Stomach smooth muscle (tissue), 2 donors: ENCODE results near the gene ITSN2.
"Not testable (repeated sequence)": the region's sequence is repeated elsewhere in the genome, so short reads cannot be mapped to it uniquely, and the experiment has no call there.

Experiments used
- H3K27ac ChIP-seq: one replicate; pipeline ENCODE4 v1.7.0; 2013; ENCODE audit warnings: mild to moderate bottlenecking, low read length, inconsistent platforms
- H3K27me3 ChIP-seq, 2 donors: one replicate each; pipeline ENCODE4 v1.7.0; 2013; ENCODE audit warnings: low read length in 2 of 2; ENCODE audit not compliant: insufficient read depth in 2 of 2, control insufficient read depth in 1 of 2
- H3K36me3 ChIP-seq, 2 donors: one replicate each; pipeline ENCODE4 v1.7.0; 2013; ENCODE audit warnings: low read length in 2 of 2; ENCODE audit not compliant: control insufficient read depth in 2 of 2, insufficient read depth in 2 of 2
- H3K4me1 ChIP-seq: one replicate; pipeline ENCODE4 v1.7.0; 2013; ENCODE audit warnings: low read length; ENCODE audit not compliant: control insufficient read depth, insufficient read depth
- H3K4me3 ChIP-seq, 2 donors: one replicate each; pipeline ENCODE4 v1.7.0; 2013; ENCODE audit warnings: low read length in 2 of 2
- H3K9ac ChIP-seq, 2 donors: one replicate each; pipeline ENCODE4 v1.7.0; 2013; ENCODE audit warnings: low read length in 2 of 2, mild to moderate bottlenecking in 1 of 2
- H3K9me3 ChIP-seq, 2 donors: one replicate each; pipeline ENCODE4 v1.7.0; 2013; ENCODE audit warnings: low read length in 2 of 2; ENCODE audit not compliant: control insufficient read depth in 2 of 2
- donor health status: healthy.
- donor health status: Pancreatic carcinoma.

The ITSN2 gene

DNA sequence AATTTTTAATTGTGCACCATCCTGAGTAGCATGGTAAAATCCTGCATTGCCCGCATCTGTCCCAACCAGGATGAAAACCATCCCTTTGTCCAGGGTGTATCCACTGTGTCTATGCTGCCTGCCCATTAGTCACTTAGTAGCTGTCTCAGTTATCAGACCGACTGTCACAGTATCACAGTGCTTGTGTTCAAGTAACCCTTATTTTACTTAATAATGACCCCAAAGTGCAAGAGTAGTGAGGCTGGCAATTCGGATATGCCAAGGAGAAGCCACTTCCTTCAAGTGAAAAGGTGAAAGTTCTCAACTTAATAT, 8.8 kb downstream of the ITSN2 start:
- Histone ChIP-seq H3K9me3 (no peaks in the 10 kb centered on the region), H3K4me3 (no peak overlapping the region), H3K9ac (no peak overlapping the region), H3K4me1 (peaks cover 4% of the 10 kb centered on the region), H3K36me3 (no peaks in the 10 kb centered on the region), H3K27ac (no peak overlapping the region), H3K27me3 (no peaks in the 10 kb centered on the region)

DNA sequence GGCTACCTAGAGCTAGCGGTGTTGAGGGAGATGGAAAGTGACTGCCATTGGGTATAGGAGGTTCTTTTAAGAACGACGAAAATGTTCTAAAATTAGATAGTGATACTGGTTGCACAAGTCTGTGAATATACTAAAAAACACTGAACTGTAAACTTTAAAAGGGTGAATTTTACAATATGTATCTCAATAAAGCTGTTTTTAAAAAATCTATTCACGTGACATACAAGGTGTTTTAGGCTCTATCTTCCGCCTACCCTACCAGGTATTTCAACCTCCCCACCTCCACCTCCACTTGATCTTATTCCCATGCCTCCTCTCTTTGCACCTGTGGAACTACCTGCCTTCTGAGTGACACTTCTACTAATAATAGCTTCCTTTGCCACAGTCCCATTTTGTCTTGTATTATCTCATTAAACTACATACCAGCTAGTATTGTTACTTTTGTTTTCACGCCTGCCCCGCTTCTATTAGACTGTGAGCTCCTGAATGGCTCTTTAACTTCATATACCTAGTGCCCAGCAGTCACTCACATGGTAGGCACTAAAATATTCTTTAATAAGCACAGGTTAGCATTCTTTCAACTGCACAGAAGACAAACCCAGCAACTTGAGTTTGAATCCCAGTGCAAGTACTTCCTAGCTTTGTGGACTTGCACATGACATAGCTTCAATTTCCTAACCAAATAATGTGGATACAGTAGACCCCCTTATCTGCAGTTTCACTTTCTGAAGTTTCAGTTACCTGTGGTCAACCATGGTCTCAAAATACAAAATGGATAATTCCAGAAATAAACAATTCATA, 9.3 kb downstream of the ITSN2 start:
- H3K9ac ChIP-seq: no peak overlapping the region
- no peak overlapping the region for H3K4me3 ChIP-seq
- no peaks in the 10 kb centered on the region for H3K27me3 ChIP-seq
- H3K9me3 ChIP-seq: no peaks in the 10 kb centered on the region
- no peak overlapping the region for H3K27ac ChIP-seq
- no peaks in the 10 kb centered on the region for H3K36me3 ChIP-seq
- H3K4me1 ChIP-seq: peaks cover 4% of the 10 kb centered on the region

DNA sequence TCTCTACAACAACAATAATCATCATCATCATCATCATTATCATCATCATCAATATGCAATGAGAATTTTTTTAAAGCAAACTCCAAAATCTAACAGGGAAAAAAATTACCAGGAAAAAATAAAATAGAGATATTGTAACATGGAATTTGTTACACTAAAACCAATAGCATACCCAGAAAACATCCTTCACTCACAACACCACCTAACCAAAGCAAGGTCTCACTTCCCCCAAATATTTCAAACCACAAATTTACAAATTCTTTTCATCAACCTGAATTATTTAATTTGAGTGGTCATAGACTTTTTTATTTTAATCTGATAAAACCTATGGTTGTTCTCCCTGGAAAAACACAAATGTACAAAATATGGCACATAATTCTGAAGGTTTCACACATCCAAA, 11.2 kb downstream of the ITSN2 start:
- H3K27me3 ChIP-seq: no peaks in the 10 kb centered on the region
- H3K4me1 ChIP-seq: peaks cover 4% of the 10 kb centered on the region
- H3K9me3 ChIP-seq: no peaks in the 10 kb centered on the region
- no peaks in the 10 kb centered on the region for H3K36me3 ChIP-seq
- H3K9ac ChIP-seq: no peak overlapping the region
- H3K4me3 ChIP-seq: no peak overlapping the region
- no peak overlapping the region for H3K27ac ChIP-seq

DNA sequence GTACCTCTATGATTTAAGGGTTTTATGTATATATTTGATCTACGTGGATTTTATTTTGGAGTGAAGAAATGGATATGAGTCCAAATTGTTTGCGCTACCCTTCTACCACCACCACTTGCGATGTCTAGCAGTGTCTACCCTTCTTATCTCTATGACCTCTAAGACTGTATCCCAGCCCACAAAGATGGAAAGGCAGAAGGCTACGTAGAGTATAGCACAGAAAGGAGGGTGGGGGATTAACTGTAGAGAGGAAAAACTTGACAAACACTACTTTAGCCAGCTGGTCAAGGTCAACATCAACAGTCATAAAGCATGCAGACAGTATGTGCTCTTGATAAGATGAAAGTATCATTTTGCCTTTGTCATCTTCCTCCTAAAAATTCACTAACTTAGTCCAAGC, 14.4 kb downstream of the ITSN2 start:
- Histone ChIP-seq H3K4me1 (no peaks in the 10 kb centered on the region), H3K27me3 (no peaks in the 10 kb centered on the region), H3K4me3 (no peak overlapping the region), H3K9ac (no peak overlapping the region), H3K9me3 (no peaks in the 10 kb centered on the region), H3K27ac (no peak overlapping the region), H3K36me3 (no peaks in the 10 kb centered on the region)

DNA sequence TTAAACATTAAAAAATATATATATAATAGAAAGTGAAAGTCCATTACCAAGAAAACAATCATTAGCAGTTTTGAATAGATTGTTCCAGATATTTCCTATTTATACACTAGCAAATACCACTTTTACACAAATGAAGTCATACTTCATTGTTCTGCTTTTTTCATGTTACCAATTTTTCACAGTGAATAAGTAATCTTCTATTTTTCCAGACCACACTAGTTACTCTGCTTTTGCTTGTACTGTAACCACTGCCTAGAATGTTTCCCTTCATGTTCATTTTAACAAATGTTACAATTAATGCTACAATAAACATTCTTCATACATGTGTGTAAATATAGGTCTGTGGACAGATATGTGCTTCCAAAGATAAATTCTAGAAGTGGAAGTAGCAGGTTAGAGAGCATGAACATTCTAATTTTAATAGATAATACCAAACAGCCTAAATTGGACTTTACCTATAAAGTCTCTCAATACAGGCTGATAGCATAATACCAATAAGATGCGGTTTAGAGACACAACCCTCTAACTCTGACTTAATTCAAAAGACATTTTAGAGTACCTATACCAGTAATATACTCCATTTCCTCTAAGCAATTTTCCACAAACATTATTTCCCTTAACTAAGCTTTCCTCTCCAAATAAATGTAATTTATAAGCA, 17.0 kb downstream of the ITSN2 start:
- H3K4me1 ChIP-seq: no peaks in the 10 kb centered on the region
- H3K27me3 ChIP-seq: no peaks in the 10 kb centered on the region
- H3K27ac ChIP-seq: no peak overlapping the region
- H3K36me3 ChIP-seq: no peaks in the 10 kb centered on the region
- no peaks in the 10 kb centered on the region for H3K9me3 ChIP-seq
- no peak overlapping the region for H3K9ac ChIP-seq
- no peak overlapping the region for H3K4me3 ChIP-seq

GRCh38 chr2:24342110-24342910, 18.0 kb downstream of the ITSN2 start:
- H3K27ac ChIP-seq: no peak overlapping the region
- H3K36me3 ChIP-seq: no peaks in the 10 kb centered on the region
- H3K27me3 ChIP-seq: no peaks in the 10 kb centered on the region
- no peaks in the 10 kb centered on the region for H3K4me1 ChIP-seq
- no peaks in the 10 kb centered on the region for H3K9me3 ChIP-seq
- H3K4me3 ChIP-seq: no peak overlapping the region
- H3K9ac ChIP-seq: no peak overlapping the region

DNA sequence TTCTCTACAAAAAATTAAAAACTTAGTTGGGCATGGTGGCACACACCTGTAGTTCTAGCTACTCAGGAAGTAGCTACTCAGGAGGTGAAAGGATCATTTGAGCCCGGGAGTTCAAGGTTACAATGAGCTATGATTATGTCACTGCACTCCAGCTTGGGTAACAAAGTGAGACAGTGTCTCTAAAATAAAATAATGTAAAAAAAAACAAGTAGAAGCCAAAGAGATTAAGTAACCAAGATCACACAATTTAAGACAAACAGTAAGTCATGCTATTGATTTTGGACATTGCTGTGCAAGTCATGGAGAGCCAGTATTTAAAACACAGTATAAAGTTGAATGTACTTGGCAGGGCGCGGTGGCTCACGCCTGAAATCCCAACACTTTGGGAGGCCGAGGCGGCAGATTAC, 20.5 kb downstream of the ITSN2 start:
- H3K4me1 ChIP-seq: no peaks in the 10 kb centered on the region
- H3K27ac ChIP-seq: no peak overlapping the region
- H3K27me3 ChIP-seq: no peaks in the 10 kb centered on the region
- no peak overlapping the region for H3K4me3 ChIP-seq
- H3K36me3 ChIP-seq: no peaks in the 10 kb centered on the region
- no peak overlapping the region for H3K9ac ChIP-seq
- H3K9me3 ChIP-seq: no peaks in the 10 kb centered on the region

GRCh38 chr2:24339098-24339497, 21.2 kb downstream of the ITSN2 start:
- not testable (repeated sequence) for H3K9me3 ChIP-seq

GRCh38 chr2:24337890-24338289, 22.4 kb downstream of the ITSN2 start:
- Histone ChIP-seq H3K4me3 (no peak overlapping the region), H3K4me1 (no peaks in the 10 kb centered on the region), H3K27me3 (no peaks in the 10 kb centered on the region), H3K27ac (no peak overlapping the region), H3K36me3 (no peaks in the 10 kb centered on the region), H3K9ac (no peak overlapping the region), H3K9me3 (no peaks in the 10 kb centered on the region)

More at GRCh38 chr2:24339098-24339497, 21.2 kb downstream of the ITSN2 start:
- not testable (repeated sequence) for H3K27ac ChIP-seq, H3K4me3 ChIP-seq, H3K4me1 ChIP-seq, H3K27me3 ChIP-seq, H3K9ac ChIP-seq, H3K36me3 ChIP-seq

DNA sequence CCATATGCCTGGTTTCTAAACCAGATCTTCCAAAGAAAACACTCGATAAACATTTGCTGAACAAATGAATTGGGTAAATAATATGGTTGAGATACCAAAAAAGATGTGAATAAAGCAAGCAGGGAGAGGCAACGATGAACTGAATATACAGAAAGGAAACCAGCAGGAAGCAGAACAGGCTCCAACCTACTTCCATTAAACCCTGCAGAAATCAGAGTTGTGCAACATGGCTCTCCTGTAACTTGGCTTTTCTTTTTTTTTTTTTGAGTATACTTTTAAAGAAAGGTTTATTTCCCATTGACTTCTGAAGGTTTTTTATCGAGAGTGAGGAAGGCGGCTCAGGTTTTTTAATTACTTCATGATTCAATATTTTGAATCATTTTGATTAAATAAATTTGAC, 23.5 kb downstream of the ITSN2 start:
- Histone ChIP-seq H3K4me1 (no peaks in the 10 kb centered on the region), H3K36me3 (no peaks in the 10 kb centered on the region), H3K4me3 (no peak overlapping the region), H3K27me3 (no peaks in the 10 kb centered on the region), H3K9ac (no peak overlapping the region), H3K27ac (no peak overlapping the region), H3K9me3 (no peaks in the 10 kb centered on the region)

- Histone ChIP-seq H3K4me1 (no peaks in the 10 kb centered on the region), H3K9ac (no peak overlapping the region), H3K27ac (no peak overlapping the region), H3K27me3 (no peaks in the 10 kb centered on the region), H3K4me3 (no peak overlapping the region), H3K9me3 (no peaks in the 10 kb centered on the region), H3K36me3 (no peaks in the 10 kb centered on the region)
Measured at GRCh38 chr2:24334245-24334633, 26.1 kb downstream of the ITSN2 start.
